MV-4-11 (cell line): ENCODE results near the gene PHACTR3.
"Not testable (repeated sequence)": the region's sequence is repeated elsewhere in the genome, so short reads cannot be mapped to it uniquely, and the experiment has no call there.

ENCODE experiments used
- DNase-seq: peaks from one replicate; lab custom pipeline; 2025; lab: John Stamatoyannopoulos, UW

PHACTR3 gene

GRCh38 chr20:59829054-59829785 is 224.9 kb downstream of the PHACTR3 start:
- DNase-seq = no peak

GRCh38 chr20:59829786-59830664 is 225.7 kb downstream of the PHACTR3 start:
- DNase-seq = peak; percentile 8

- no peak for DNase-seq
Observed at GRCh38 chr20:59830665-59831023, 226.3 kb downstream of the PHACTR3 start.

- DNase-seq = no peak
Observed at GRCh38 chr20:59831024-59831915, 226.9 kb downstream of the PHACTR3 start.

GRCh38 chr20:59831916-59832270 is 227.6 kb downstream of the PHACTR3 start:
- DNase-seq = no peak

GRCh38 chr20:59832406-59833363 is 228.3 kb downstream of the PHACTR3 start:
- DNase-seq = no peak

- no peak for DNase-seq
Observed at GRCh38 chr20:59835057-59835447, 230.7 kb downstream of the PHACTR3 start.

- DNase-seq = no peak
Observed at GRCh38 chr20:59835448-59836395, 231.4 kb downstream of the PHACTR3 start.

- no peak for DNase-seq
Observed at GRCh38 chr20:59836767-59837166, 232.4 kb downstream of the PHACTR3 start.

- no peak for DNase-seq
Observed at GRCh38 chr20:59837623-59838394, 233.5 kb downstream of the PHACTR3 start.

GRCh38 chr20:59839400-59839799 is 235.1 kb downstream of the PHACTR3 start:
- DNase-seq = no peak

- no peak for DNase-seq
Observed at GRCh38 chr20:59845472-59845871, 241.1 kb downstream of the PHACTR3 start.

- DNase-seq = no peak
Observed at GRCh38 chr20:59848182-59848581, 243.8 kb downstream of the PHACTR3 start.

GRCh38 chr20:59850018-59850641 is 245.8 kb downstream of the PHACTR3 start:
- peak; percentile 6 for DNase-seq

- DNase-seq = not testable (repeated sequence)
Observed at GRCh38 chr20:59856526-59856925, 252.2 kb downstream of the PHACTR3 start.

- peak; percentile 70 for DNase-seq
Observed at GRCh38 chr20:59856941-59857340, 252.6 kb downstream of the PHACTR3 start.

GRCh38 chr20:59857966-59858365 is 253.6 kb downstream of the PHACTR3 start:
- DNase-seq = no peak

- DNase-seq = no peak
Observed at GRCh38 chr20:59858425-59858824, 254.1 kb downstream of the PHACTR3 start.

- DNase-seq = no peak
Observed at GRCh38 chr20:59861401-59861800, 257.1 kb downstream of the PHACTR3 start.
